DOHH2 (cell line): ENCODE data around the gene PDZRN3.

Experiments used
- H3F3A ChIP-seq: fragments of 200-600 bp; sonication (generic), shearing (Covaris generic); 2 replicates; pipeline ENCODE4 v1.6.0; 2016; ENCODE audit warnings: antibody characterized with exemption, mild to moderate bottlenecking; ENCODE audit not compliant: control insufficient read depth, insufficient read depth
- H3K27ac ChIP-seq: fragments of 200-600 bp; sonication (generic); 2 replicates; pipeline ENCODE4 v1.5.1; 2014; ENCODE audit warnings: low read depth, mild to moderate bottlenecking, low read length, moderate library complexity
- H3K27me3 ChIP-seq: fragments of 200-600 bp; sonication (generic); 2 replicates; pipeline ENCODE4 v1.6.1; 2014; ENCODE audit warnings: mild to moderate bottlenecking, low read length, mixed read lengths; ENCODE audit not compliant: control insufficient read depth
- H3K36me3 ChIP-seq: fragments of 200-600 bp; sonication (generic); 2 replicates; pipeline ENCODE4 v1.6.1; 2014; ENCODE audit warnings: mild to moderate bottlenecking, low read length, moderate library complexity, mixed read lengths; ENCODE audit not compliant: control insufficient read depth
- H3K4me1 ChIP-seq: fragments of 200-600 bp; sonication (generic); 2 replicates; pipeline ENCODE4 v1.6.1; 2014; ENCODE audit warnings: mild to moderate bottlenecking, low read length, mixed read lengths; ENCODE audit not compliant: control insufficient read depth
- H3K4me2 ChIP-seq: fragments of 200-600 bp; sonication (generic); 2 replicates; pipeline ENCODE4 v1.6.0; 2014; ENCODE audit warnings: mild to moderate bottlenecking, low read length, moderate library complexity
- H3K4me3 ChIP-seq: fragments of 200-600 bp; sonication (generic); 2 replicates; pipeline ENCODE4 v1.5.1; 2014; ENCODE audit warnings: mild to moderate bottlenecking, low read length, mixed read lengths
- H3K79me2 ChIP-seq: fragments of 200-600 bp; sonication (generic); 2 replicates; pipeline ENCODE4 v1.6.1; 2014; ENCODE audit warnings: mild to moderate bottlenecking, low read length, mixed read lengths; ENCODE audit not compliant: control insufficient read depth
- H3K9me2 ChIP-seq: fragments of 200-600 bp; sonication (generic); replicated peaks from 2 replicates; pipeline ENCODE4 v1.6.1; 2014; ENCODE audit warnings: mild to moderate bottlenecking, low read length, mixed read lengths; ENCODE audit not compliant: control insufficient read depth
- H3K9me3 ChIP-seq: fragments of 200-600 bp; sonication (generic); 2 replicates; pipeline ENCODE4 v1.6.1; 2014; ENCODE audit warnings: antibody characterized with exemption, low read length, mixed read lengths; ENCODE audit not compliant: control insufficient read depth, insufficient read depth
- H4K20me1 ChIP-seq: fragments of 200-600 bp; sonication (generic); 2 replicates; pipeline ENCODE4 v1.6.0; 2014; ENCODE audit warnings: low read depth, mild to moderate bottlenecking, antibody characterized with exemption, low read length, moderate library complexity; ENCODE audit not compliant: control insufficient read depth, insufficient read depth
- CTCF ChIP-seq: fragments of 200-600 bp; sonication (generic); IDR thresholded peaks from one replicate; pipeline ENCODE4 v1.5.1; 2014; ENCODE audit warnings: antibody characterized with exemption, mild to moderate bottlenecking, low read depth, low read length; ENCODE audit not compliant: poor library complexity, severe bottlenecking
- EZH2phosphoT487 ChIP-seq: fragments of 200-600 bp; sonication (generic); IDR thresholded peaks from 2 replicates; pipeline ENCODE4 v1.6.1; 2017; ENCODE audit warnings: borderline replicate concordance, mild to moderate bottlenecking, antibody characterized with exemption, low read length, moderate library complexity, mixed read lengths

Gene PDZRN3

GRCh38 chr3:73668391-73668790, 43.6 kb upstream of the PDZRN3 start:
- H3K79me2 ChIP-seq, result no peaks in the 10 kb centered on the region
- no peaks in the 10 kb centered on the region for H3K9me2 ChIP-seq
- H3K27me3 ChIP-seq, result no peaks in the 10 kb centered on the region
- no peaks in the 10 kb centered on the region for H3K4me1 ChIP-seq
- no peak overlapping the region for H3K27ac ChIP-seq
- H3K9me3 ChIP-seq, result no peaks in the 10 kb centered on the region
- no peak overlapping the region for H3K4me2 ChIP-seq
- H3K36me3 ChIP-seq, result no peaks in the 10 kb centered on the region
- H3K4me3 ChIP-seq, result no peak overlapping the region
- TF ChIP-seq CTCF (no peak), EZH2phosphoT487 (no peak)
- H3F3A ChIP-seq, result no peaks in the 10 kb centered on the region
- H4K20me1 ChIP-seq, result no peaks in the 10 kb centered on the region

- H3K4me1 ChIP-seq, result no peaks in the 10 kb centered on the region
- no peaks in the 10 kb centered on the region for H3K27me3 ChIP-seq
- H3K36me3 ChIP-seq, result no peaks in the 10 kb centered on the region
- no peak overlapping the region for H3K4me3 ChIP-seq
- no peak overlapping the region for H3K4me2 ChIP-seq
- TF ChIP-seq CTCF, result no peak
- TF ChIP-seq EZH2phosphoT487, result no peak
- H4K20me1 ChIP-seq, result no peaks in the 10 kb centered on the region
- H3K79me2 ChIP-seq, result no peaks in the 10 kb centered on the region
- no peaks in the 10 kb centered on the region for H3K9me3 ChIP-seq
- no peaks in the 10 kb centered on the region for H3F3A ChIP-seq
- H3K9me2 ChIP-seq, result no peaks in the 10 kb centered on the region
- no peak overlapping the region for H3K27ac ChIP-seq
Measured at GRCh38 chr3:73667889-73668288, 43.1 kb upstream of the PDZRN3 start.

GRCh38 chr3:73665286-73665685, 40.5 kb upstream of the PDZRN3 start:
- Histone ChIP-seq H3K9me2 (no peaks in the 10 kb centered on the region), H3K79me2 (no peaks in the 10 kb centered on the region), H3K4me2 (no peak overlapping the region), H3F3A (no peaks in the 10 kb centered on the region), H3K4me1 (no peaks in the 10 kb centered on the region), H3K27me3 (no peaks in the 10 kb centered on the region), H3K36me3 (no peaks in the 10 kb centered on the region), H3K4me3 (no peak overlapping the region), H3K27ac (no peak overlapping the region), H4K20me1 (no peaks in the 10 kb centered on the region), H3K9me3 (no peaks in the 10 kb centered on the region)
- TF ChIP-seq EZH2phosphoT487 (no peak), CTCF (no peak)

GRCh38 chr3:73664389-73664788, 39.6 kb upstream of the PDZRN3 start:
- no peak overlapping the region for H3K4me2 ChIP-seq
- H3K36me3 ChIP-seq, result no peaks in the 10 kb centered on the region
- no peaks in the 10 kb centered on the region for H3K9me2 ChIP-seq
- H3K4me1 ChIP-seq, result no peaks in the 10 kb centered on the region
- H3K79me2 ChIP-seq, result no peaks in the 10 kb centered on the region
- H3K9me3 ChIP-seq, result no peaks in the 10 kb centered on the region
- H3K27me3 ChIP-seq, result no peaks in the 10 kb centered on the region
- TF ChIP-seq EZH2phosphoT487 (no peak), CTCF (no peak)
- H3F3A ChIP-seq, result no peaks in the 10 kb centered on the region
- no peak overlapping the region for H3K4me3 ChIP-seq
- H3K27ac ChIP-seq, result no peak overlapping the region
- H4K20me1 ChIP-seq, result no peaks in the 10 kb centered on the region
